NCI-H2227 treated with DMSO at 0.1 percent for 48 hours (cell line): Measurements from ENCODE around the gene NUAK2.
"Not testable (repeated sequence)": the region's sequence is repeated elsewhere in the genome, so short reads cannot be mapped to it uniquely, and the experiment has no call there.

Experiments used
- DNase-seq: peaks from one replicate; lab custom pipeline; 2025; lab: John Stamatoyannopoulos, UW

Gene NUAK2

DNA sequence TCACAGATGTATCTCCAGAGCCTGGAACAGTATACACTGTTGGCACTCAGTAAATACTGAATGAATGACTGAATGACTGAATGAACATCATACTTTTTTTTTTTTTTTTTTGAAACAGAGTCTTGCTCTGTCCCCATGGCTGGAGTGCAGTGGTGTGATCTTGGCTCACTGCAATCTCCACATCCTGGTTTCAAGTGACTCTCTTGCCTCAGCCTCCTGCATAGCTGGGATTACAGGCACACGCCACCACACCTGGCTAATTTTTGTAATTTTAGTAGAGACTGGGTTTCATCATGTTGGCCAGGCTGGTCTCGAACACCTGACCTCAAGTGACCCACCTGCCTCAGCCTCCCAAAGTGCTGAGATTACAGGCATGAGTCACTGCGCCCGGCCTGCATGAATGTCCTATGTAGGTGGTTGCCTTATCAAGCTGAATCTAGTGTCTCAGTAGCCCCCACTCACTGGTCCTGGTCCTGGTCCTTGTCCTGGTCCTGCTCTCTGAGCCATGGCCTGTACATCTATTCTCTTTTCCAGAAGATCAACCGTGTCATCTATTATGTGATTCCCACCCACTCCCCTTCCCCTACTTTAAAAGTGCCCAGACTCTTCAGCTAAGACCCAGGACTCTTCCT, 23.9 kb downstream of the NUAK2 start:
- DNase-seq = not testable (repeated sequence)

GRCh38 chr1:205296154-205296553, 25.4 kb downstream of the NUAK2 start:
- no peak for DNase-seq

DNA sequence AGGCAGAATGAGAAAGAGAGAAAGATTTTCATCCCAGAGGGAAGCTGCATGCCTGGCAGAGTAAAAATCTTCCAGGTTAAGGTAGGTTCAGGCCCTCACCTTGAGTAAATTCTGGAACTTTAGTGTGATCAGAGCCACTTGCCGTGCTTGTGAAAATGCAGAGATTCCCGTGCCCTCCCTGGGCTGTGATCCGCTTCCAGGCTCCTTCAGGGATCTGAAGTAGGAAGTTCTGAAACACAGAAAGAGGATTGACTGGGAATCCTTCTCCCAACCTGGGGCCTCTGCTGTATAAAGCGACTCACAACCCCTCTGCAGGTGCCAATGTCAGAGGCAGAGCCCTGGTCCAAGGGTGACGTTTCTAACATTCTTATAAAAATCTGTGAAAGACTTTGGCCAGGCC, 26.6 kb downstream of the NUAK2 start:
- no peak for DNase-seq

DNA sequence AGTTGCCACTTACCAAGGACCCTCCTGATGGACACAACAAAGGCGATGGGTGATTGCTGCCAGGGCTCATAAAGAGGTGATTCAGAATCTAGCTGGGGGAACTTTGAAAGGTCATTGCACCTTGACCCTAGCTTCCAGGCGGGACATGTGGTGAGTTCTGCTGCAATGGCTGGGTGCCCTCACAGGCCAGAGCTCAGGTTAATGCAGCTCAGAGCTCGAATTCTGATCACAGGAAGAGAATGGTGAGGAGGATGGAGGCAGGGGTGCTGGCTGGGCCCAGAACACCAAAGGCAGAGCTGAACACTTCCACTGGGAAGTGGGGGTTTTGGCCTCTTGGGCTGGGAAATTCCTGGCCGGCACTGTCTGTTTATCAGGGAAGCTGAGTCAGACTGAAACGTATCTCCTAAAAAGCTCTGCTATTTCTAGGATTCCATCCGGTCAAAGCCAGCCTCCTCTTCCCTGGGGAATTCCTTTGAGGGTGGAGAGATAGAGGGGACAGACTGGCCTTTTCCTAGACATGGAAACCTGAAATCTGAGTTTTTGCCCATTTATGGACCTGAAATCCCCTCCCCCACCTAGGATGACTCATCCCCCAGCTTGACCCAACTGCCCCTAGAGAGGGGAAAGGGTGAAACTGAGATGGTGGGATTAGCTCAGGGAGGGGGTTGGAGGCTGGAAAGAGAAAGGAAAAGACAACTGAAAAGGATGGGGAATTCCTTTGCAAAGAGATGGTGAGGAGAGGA, 27.2 kb downstream of the NUAK2 start:
- no peak for DNase-seq

DNA sequence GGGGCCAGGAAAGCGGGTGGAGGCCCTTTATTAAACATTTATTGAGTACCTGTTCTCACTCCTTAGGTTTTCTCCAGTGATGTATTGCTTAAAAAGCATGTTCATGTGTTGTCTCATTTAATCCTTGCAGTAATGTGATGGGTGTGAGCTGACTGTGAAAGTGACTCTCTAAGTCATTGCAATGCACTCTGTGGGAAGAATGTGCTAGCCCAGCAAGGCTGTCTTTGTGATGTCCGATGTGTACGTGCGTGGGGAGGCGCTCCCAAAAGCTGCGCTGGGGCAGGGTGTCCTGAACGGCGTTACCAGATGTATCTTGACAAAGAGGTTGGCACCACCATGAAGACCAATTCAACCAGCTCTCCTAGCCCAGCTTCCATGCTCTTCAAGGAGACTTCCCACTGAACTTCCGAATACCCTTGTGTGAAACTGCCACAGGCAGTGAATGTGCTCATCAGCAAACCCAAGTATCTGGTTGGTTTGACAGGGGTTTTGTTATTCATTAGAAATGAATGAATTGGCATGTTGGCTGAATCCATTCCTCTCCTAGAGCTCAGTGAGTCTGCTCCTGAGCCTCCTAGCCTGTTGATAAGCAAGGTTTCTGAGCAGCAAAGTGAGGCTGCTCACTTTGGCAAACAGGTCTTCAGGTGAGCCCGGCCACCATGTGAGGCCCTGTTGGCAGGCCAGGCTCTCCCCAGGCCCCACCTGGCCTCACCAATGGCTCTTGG, 28.0 kb downstream of the NUAK2 start:
- DNase-seq = no peak

DNA sequence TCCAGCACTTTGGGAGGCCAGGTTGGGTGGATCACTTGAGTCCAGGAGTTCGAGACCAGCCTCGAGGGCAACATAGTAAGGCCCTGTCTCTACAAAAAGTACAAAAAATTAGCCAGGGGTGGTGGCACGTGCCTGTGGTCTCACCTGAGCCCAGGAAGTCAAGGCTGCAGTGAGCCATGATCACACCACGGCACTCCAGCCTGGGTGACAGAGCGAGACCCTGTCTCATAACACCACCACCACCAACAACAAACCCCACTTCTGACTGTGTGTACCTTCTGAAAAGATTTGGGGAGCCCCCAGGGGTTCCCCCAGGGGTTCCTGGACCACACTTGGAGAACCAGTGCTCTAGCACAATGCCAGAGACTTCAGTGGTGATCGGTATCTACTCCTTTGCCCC, 29.9 kb downstream of the NUAK2 start:
- no peak for DNase-seq

DNA sequence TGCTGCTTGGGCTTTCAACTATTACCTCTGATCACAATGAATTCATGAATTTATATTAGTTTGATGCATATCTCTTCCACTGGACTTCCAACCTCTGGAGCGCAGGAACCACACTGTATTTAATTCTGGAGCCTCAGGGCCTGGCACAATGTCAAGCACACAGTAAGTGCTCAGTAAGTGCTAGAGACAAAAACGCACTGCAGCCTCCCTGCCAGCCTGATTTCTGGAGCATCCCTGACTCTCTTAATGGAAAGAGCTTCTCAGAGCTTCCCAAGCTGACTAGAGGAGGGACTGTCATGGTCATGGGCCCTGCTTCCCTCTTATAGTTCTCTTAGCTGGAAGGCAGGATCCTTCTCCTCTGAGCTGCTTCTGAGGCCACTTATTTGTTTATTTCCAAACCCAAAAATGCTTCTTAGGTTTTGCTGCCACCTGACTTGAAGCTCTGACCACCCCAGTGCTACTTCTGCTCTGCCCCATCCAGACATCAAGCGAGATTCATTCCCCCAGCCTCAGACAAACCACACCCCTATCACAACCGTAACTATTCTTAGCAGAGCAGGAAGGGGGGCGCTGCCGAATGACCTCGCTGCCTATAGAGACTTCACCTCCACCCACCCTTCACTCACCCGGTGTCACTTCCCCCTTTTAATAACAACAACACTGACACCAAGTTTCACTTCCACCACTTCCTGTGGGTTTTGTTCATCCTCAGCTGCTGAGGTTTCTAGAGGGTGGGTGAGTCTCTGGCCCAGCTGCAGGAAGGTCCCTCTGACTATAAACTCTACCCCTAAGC, 33.6 kb downstream of the NUAK2 start:
- no peak for DNase-seq

GRCh38 chr1:205287076-205287475, 34.5 kb downstream of the NUAK2 start:
- DNase-seq = no peak

DNA sequence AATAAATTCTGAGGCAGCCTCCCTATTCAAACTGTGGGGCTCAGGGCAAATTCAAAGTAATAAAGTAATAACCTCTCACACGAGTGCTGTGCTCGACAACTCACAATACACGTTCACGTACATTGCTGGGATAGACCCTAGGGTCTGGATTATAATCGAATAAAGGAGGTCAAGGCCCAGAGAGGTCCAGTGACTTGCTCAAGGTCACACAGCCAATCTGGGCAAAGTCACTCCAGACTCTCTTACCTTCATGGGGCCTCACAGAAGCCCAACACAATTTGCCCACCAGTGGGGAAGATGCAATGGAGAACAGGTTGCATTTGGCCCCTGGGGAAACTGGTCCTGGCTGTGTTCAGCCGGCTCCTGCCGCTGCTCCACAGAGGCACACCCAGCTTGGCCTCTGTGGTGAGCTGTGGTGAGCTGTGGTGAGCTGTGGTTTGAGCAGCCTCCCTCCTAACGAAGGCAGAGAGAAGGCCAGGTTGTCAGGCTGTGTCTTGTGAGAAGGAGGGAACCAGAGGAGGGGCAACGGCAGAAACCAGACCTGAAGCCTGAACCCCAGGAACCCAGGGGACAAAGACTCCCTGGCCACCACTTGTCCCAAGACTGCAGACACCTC, 35.1 kb downstream of the NUAK2 start:
- DNase-seq = no peak

DNA sequence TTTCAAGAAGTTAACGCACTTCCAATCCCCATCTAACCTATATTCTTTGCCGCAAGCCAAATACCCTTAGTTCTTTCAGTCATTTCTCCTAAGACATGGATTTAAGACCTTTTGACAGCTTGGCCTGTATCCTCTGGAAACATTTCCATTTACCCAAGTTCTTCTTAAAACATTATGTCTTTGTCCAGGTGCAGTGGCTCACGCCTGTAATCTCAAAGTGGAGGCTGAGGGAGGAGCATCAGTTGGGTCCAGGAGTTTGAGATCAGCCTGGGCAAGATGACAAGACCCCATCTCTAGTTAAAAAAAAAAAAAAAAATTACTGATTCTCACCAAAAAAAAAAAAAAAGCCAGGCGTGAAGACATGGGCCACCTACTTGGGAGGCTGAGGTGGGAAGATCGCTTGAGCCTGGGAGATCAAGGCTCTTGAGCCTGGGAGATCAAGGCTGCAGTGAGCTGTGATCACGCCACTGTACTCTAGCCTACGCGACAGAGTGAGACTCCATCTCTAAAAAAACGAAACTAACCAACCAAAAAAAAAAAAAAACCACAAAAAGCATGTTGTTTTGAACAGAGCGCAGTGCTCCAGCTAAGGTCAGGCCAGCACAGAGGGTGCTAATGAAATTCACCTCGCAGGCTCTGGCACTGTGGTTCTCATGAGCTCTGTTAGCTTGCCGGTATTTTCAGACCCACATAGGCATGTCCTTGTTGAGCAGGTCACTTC, 36.0 kb downstream of the NUAK2 start:
- no peak for DNase-seq

DNA sequence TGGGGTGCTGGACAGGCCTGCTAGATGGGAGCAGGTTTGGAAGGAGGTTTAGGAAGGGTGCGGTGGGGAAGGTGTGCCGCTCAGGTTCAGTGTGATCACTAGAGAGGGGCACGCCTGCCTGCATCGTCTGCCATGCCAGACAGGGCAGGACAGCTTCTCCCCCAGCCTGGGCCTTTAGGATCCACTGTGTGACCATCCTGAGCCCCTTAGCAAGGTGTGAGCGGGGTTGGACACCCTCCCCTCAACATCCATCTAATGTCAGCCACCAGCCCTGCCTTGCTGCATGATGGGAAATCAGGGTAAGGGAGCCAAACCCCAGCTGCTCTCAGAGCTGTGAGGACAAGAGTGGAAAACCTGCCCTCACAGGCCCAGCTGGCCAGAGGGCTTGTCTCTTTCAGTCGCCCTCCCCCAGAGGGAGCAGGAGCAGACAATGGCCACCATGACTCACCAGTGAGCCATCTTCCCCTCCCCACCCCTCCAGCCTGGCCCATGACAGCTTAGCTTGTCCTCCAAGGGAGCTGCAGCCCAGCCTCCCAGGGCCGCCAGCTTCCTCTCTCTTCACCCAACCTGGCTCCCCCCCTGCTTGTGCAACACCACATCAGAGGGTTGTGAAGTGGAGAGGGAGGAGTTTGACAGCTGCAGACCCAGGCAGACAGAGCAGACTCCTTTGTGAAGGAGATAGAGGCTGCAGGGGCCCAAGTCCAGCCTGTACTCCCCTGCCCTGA, 37.0 kb downstream of the NUAK2 start:
- DNase-seq = peak; percentile 24

DNA sequence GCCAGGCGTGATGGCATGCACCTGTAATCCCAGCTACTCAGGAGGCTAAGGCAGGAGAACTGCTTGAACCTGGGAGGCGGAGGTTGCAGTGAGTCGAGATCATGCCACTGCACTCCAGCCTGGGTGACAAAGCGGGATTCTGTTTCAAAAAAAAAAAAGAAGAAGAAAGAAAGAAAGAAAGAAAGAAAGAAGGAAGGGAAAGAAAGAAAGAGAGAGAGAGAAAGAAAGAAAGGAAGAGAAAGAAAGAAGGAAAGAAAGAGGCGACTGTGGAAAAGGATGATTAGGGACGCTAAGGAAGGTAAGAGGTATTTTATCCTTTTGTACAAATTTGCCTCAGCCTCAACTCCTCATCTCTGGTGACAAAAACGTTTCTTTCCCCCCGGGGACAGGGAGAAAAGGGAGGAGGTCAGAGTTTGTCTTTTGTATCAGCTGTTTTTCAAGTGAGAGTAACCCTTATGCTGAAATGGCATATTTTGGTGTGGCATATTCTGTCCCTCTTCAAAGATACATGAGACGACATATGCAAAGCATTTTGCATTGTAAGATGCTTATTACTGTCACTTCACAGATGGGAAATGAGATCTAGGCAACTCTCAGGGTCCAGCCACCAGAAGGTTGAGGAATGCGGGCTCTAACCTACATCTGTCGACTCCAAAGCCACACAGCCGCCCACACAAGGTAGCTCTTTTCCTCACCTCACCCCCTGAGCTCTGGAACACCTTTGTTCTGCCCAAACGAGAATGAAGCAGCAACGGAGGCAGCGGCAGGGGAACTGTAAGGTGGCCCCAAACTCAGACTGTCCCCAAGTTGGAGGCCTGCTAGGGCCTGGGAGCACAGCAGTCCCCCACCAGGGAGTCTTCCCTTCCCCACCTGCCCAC, 38.0 kb downstream of the NUAK2 start:
- DNase-seq = no peak

GRCh38 chr1:205280666-205281395, 40.7 kb downstream of the NUAK2 start:
- not testable (repeated sequence) for DNase-seq

GRCh38 chr1:205279986-205280385, 41.6 kb downstream of the NUAK2 start:
- no peak for DNase-seq

DNA sequence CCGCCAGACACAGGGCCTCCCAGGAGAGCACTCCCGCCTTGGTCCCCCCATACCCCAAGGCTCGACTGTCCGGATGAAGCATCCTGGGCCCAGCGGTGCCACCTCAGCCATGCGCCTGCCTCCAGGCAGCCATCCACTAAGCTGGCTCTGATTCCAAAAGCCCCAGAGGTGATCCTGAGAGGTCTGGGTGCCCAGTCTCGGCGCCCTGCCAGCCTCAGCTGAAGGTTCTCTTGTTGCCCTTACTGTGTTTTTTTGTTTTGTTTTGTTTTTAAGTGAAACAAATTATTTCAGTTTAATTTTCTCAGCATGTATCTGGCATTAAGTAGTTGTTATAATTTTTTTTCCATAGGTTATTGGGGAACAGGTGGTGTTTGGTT, 44.9 kb downstream of the NUAK2 start:
- DNase-seq = no peak

GRCh38 chr1:205275916-205276688, 45.4 kb downstream of the NUAK2 start:
- no peak for DNase-seq

DNA sequence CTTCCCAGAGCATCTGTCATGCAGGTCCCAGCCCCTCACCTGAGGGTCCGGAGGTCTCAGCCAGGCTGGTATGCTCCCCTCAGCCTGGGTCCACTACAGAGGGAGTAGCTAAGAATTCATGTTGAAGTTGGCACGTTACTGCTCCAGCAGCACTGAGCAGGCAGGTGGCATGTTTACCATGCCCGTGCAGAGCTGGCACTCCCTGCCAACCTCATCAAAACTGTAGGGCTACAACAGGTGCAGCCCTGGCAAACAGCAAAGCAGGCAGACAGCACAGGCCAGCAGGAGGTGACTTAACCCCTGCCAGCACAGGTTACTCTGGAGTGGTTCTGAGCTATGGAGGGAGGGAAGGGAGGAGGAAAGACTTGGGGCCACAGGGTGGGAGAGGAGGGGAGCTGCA, 46.4 kb downstream of the NUAK2 start:
- DNase-seq = no peak

DNA sequence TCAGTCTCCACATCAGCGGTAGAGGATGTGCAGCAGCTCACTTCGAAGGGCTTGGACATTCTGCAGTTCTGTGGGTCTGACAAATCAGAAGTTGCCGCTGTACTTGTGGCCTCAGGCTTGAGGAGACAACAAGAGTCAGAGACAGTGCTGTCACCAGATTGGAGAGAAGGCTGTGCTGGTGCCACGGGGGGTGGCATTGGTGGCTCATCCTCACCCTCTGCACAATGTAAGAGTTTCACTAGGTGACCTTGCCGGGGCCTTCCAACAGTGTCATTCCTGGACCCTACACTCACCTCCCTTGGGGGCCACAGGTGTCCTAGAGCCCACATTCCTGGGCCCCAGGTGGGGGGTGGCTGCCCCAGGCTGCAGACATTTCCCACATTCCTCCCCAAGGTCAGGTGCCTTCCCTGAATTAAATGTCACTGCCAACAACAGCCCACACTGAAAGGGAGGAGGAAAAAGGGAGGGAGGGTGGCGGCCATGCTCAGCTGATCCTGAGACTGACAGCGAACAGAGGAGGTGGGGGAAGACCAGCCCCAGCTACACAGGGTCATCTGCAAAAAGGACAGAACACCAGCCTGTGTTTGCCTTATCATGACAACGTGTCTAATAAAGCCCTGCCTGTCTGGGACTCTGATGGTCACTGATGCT, 47.4 kb downstream of the NUAK2 start:
- DNase-seq = no peak
